ENCODE measurements around the gene MAZ.

The MAZ gene

DNA sequence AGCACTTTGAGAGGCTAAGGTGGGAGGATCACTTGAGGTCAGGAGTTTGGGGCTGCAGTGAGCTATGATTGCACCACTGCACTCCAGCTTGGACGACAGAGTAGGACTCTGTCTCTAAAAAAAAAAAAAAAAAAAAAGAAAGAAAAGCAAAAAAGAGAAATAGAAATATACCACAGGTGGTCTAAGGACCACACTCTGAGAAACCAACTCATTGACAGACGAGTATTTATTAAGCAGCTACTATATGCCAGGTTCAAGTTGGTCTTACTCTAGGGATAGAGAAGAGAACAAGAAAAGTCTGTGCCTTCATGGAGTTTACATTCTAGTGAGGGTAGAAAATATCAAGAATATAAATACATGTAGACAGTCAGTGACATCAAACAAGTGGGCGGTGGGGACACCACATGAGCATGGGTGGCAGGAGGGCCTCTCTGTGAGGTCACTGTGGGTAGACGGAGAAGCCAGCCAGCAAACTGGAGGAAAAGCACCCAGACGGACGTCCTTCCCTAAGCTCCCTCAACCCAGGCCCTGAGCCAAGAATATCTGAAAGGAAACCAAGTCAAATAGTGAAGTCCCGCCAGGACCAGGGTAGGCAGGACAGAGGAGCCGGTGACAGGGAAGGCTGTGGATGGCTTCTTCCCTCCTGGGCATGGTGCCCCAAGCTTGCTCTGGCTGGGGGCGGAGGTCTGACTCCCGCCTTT is 52.0 kb downstream of the MAZ start:
- DNase-seq: no peak

GRCh38 chr16:29858974-29859373 is 52.6 kb downstream of the MAZ start:
- DNase-seq: no peak

- DNase-seq: no peak
Measured at GRCh38 chr16:29860218-29860617, 53.9 kb downstream of the MAZ start.
